SK-N-SH (cell line): ENCODE results near the gene NPTX2.

Experiments used
- CHD2 ChIP-seq: fragments of 150-350 bp; IDR thresholded peaks from 2 replicates; pipeline ENCODE4 v1.6.1; 2018; ENCODE audit warnings: low read length; ENCODE audit not compliant: partially characterized antibody
- GABPA ChIP-seq: IDR thresholded peaks from 2 replicates; pipeline ENCODE4 v1.4.0; 2012; ENCODE audit warnings: low read depth, mild to moderate bottlenecking
- JUND ChIP-seq: IDR thresholded peaks from 2 replicates; pipeline ENCODE4 v1.4.0; 2012
- NRF1 ChIP-seq: IDR thresholded peaks from 2 replicates; pipeline ENCODE4 v1.6.1; 2012; ENCODE audit warnings: low read depth, mild to moderate bottlenecking, low read length
- REST ChIP-seq: IDR thresholded peaks from 2 replicates; pipeline ENCODE4 v1.6.1; 2012; ENCODE audit warnings: mild to moderate bottlenecking, low read depth, low read length, moderate library complexity
- RFX5 ChIP-seq: IDR thresholded peaks from 2 replicates; pipeline ENCODE4 v1.6.1; 2012; ENCODE audit warnings: mild to moderate bottlenecking, improper control_type of control experiment, low read length
- TAF1 ChIP-seq: IDR thresholded peaks from 2 replicates; pipeline ENCODE4 v1.6.1; 2012; ENCODE audit warnings: low read depth, mild to moderate bottlenecking, low read length, moderate library complexity, borderline replicate concordance
- TCF12 ChIP-seq: IDR thresholded peaks from 2 replicates; pipeline ENCODE4 v1.4.0; 2012
- USF1 ChIP-seq: IDR thresholded peaks from 2 replicates; pipeline ENCODE4 v1.4.0; 2012; ENCODE audit warnings: low read depth, borderline replicate concordance
- TF ChIP-seq, protein P1 (sequence below): fragments of 200-600 bp; sonication (generic); IDR thresholded peaks from 2 replicates; pipeline ENCODE4 v1.6.1; 2017; ENCODE audit warnings: antibody characterized with exemption, mild to moderate bottlenecking, moderate library complexity

- TF ChIP-seq, protein P1, sequence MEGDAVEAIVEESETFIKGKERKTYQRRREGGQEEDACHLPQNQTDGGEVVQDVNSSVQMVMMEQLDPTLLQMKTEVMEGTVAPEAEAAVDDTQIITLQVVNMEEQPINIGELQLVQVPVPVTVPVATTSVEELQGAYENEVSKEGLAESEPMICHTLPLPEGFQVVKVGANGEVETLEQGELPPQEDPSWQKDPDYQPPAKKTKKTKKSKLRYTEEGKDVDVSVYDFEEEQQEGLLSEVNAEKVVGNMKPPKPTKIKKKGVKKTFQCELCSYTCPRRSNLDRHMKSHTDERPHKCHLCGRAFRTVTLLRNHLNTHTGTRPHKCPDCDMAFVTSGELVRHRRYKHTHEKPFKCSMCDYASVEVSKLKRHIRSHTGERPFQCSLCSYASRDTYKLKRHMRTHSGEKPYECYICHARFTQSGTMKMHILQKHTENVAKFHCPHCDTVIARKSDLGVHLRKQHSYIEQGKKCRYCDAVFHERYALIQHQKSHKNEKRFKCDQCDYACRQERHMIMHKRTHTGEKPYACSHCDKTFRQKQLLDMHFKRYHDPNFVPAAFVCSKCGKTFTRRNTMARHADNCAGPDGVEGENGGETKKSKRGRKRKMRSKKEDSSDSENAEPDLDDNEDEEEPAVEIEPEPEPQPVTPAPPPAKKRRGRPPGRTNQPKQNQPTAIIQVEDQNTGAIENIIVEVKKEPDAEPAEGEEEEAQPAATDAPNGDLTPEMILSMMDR = no peak
- TF ChIP-seq NRF1 (no peak), TCF12 (no peak), CHD2 (no peak), USF1 (no peak), REST (no peak), GABPA (no peak), RFX5 (no peak), JUND (no peak), TAF1 (no peak)
Measured at GRCh38 chr7:98616381-98617050, 569 bp upstream of the NPTX2 start.
